SJSA1 (cell line): ENCODE data around the gene S100A1. TPM values are rescaled to one million over a fixed set of nuclear protein-coding genes. Genes with fewer than 3 reads are reported as not detected.

Source experiments
- DNase-seq, 2 experiments: peaks; one replicate each; pipeline ENCODE4 v3.0.0-alpha.2; 2015 to 2020; ENCODE audit warnings: low spot score in 2 of 2, low read depth in 1 of 2
- H3K27ac ChIP-seq: fragments of 250-450 bp; sonication (Bioruptor Pico); 2 replicates; pipeline ENCODE4 v1.5.1; 2020; ENCODE audit warnings: mild to moderate bottlenecking, moderate library complexity
- H3K27me3 ChIP-seq: fragments of 250-450 bp; sonication (Bioruptor Pico); replicated peaks from 2 replicates; pipeline ENCODE4 v1.5.1; 2020; ENCODE audit warnings: mild to moderate bottlenecking, moderate library complexity
- H3K36me3 ChIP-seq: fragments of 250-450 bp; sonication (Bioruptor Pico); 2 replicates; pipeline ENCODE4 v1.5.1; 2020; ENCODE audit warnings: mild to moderate bottlenecking
- H3K4me1 ChIP-seq: fragments of 250-450 bp; sonication (Bioruptor Pico); replicated peaks from 2 replicates; pipeline ENCODE4 v1.6.1; 2021; ENCODE audit warnings: mild to moderate bottlenecking
- H3K4me3 ChIP-seq: fragments of 250-450 bp; sonication (Bioruptor Pico); 2 replicates; pipeline ENCODE4 v1.5.1; 2020; ENCODE audit warnings: mild to moderate bottlenecking
- H3K9me3 ChIP-seq: fragments of 250-450 bp; sonication (Bioruptor Pico); replicated peaks from 2 replicates; pipeline ENCODE4 v1.5.1; 2020; ENCODE audit warnings: mild to moderate bottlenecking
- total RNA-seq: library from RNA; depleted of rRNA; stranded (reverse); fragments of >200 nt; shearing (Covaris generic); gene quantifications from 2 replicates; pipeline ENCODE4 v1.2.3, GENCODE V29; 2014

The S100A1 gene
- total RNA-seq, 1 experiment from 2014 or later = 0.32 TPM

DNA sequence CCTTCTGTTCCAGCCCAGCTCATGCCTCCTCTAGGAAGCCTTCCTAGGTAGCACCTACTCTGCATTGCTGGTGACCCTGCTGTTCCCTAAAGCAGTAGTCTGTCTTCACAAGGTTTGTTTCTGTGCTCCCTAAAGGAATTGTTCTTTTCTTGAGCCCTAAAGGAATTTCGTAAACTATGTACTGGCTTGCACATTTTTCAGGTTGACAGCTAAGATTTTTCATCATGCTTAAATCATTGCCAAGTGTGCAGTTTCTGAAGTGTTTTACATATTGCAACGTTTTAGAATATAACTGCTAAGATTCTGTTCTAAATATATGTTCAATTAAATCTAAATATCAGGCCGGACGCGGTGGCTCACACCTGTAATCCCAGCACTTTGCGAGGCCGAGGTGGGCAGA lies 28.4 kb upstream of the S100A1 start:
- no peak for DNase-seq
- H3K9me3 ChIP-seq = no peaks in the 10 kb centered on the region
- H3K4me1 ChIP-seq = no peaks in the 10 kb centered on the region
- no peak overlapping the region for H3K27ac ChIP-seq
- no peak overlapping the region for H3K4me3 ChIP-seq
- no peaks in the 10 kb centered on the region for H3K36me3 ChIP-seq
- H3K27me3 ChIP-seq = no peaks in the 10 kb centered on the region

DNA sequence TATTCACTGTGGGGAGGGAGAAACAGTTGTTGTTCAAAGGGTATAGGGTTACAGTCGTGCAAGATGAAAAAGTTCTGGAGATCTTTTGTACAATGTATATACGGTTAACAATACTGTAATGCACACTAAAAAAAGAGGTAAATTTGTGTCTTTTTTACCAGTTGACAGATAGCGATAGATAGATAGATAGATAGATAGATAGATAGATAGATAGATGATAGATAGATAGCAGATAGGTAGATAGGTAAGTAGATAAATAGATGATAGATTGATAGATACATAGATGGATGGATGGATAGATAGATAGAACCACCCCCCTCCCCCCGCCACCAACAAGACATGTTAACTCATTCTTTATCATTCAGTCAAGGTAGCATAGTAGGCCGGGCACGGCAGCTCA lies 25.5 kb upstream of the S100A1 start:
- Histone ChIP-seq H3K27ac (no peak overlapping the region), H3K4me3 (no peak overlapping the region), H3K4me1 (no peaks in the 10 kb centered on the region; the same call in none of the 2 replicates), H3K9me3 (no peaks in the 10 kb centered on the region), H3K27me3 (no peaks in the 10 kb centered on the region), H3K36me3 (peaks cover 13% of the 10 kb centered on the region)
- DNase-seq = no peak

DNA sequence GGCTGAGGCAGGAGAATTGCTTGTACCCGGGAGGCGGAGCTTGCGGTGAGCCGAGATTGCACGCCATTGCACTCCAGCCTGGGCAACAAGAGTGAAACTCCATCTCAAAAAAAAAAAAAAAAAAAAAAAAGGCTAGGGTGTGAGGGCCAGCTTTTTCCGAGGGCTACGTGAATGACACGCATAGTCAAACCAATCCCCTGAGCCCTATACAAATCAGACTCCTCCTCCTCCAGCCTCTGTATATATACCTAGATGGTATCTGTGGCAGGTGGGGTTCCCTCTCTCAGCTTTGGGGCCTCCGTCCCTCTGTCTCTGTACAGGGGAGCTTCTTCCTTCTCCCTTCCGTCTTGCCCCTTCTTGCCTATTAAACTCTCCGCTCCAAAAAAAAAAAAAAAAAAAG lies 22.0 kb upstream of the S100A1 start:
- Histone ChIP-seq H3K36me3 (peaks cover 19% of the 10 kb centered on the region), H3K4me3 (no peak overlapping the region), H3K9me3 (no peaks in the 10 kb centered on the region), H3K27me3 (no peaks in the 10 kb centered on the region), H3K4me1 (peaks cover 31% of the 10 kb centered on the region), H3K27ac (no peak overlapping the region)
- no peak for DNase-seq

DNA sequence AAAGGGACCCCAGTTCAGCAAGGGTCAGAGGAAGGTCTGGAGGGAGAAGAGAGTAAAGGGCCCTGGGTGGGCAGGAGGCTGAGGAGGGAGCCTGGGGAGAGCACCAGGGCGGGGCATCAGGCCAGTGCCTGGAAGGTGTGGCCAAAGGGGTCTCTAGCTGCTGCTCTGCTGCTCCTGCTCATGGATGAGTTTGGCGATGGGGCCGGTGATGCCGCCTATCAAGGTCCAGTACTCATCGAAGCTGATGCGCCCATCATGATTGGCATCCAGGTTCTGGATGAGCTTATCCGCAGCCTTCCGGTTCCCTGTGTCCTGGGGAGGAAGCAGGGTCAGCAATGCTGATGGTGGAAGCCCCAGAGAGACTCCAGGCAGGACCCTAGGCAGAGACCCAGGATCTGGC lies 20.9 kb upstream of the S100A1 start:
- Histone ChIP-seq H3K27me3 (no peaks in the 10 kb centered on the region), H3K4me3 (no peak overlapping the region), H3K27ac (no peak overlapping the region), H3K36me3 (peaks cover 19% of the 10 kb centered on the region), H3K9me3 (no peaks in the 10 kb centered on the region), H3K4me1 (peaks cover 41% of the 10 kb centered on the region)
- no peak for DNase-seq

DNA sequence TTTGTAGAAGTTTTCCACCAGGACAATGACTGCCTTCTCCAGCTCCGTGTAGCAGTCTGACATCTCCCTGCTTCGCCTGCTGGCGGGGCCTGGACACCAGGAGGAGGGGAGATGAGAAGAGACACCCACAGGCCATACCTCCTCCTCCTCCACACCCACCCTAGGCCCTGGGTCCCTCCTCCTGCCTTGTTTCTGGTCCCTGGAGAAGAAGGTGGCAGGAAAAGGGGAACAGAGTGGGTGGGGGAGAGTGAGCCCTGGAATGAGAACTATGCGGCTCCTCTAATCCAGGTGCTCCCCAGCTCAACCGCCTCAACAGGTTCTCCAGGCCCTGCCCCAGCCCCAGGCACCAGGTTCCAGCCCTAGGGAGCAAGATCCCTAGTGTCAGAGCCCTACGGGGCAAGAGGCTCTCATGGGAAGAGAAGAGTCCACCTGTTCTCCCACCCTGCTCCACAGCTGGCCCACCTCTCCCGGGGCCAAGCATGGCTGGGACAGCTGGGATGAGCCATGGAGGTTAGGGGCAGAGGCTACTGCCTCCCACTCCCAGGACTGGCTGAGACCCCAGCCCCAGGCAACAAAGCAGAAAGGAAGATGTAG lies 20.0 kb upstream of the S100A1 start:
- H3K27me3 ChIP-seq = no peaks in the 10 kb centered on the region
- peak overlapping the region; percentile 34 for H3K4me3 ChIP-seq
- H3K9me3 ChIP-seq = no peaks in the 10 kb centered on the region

DNA sequence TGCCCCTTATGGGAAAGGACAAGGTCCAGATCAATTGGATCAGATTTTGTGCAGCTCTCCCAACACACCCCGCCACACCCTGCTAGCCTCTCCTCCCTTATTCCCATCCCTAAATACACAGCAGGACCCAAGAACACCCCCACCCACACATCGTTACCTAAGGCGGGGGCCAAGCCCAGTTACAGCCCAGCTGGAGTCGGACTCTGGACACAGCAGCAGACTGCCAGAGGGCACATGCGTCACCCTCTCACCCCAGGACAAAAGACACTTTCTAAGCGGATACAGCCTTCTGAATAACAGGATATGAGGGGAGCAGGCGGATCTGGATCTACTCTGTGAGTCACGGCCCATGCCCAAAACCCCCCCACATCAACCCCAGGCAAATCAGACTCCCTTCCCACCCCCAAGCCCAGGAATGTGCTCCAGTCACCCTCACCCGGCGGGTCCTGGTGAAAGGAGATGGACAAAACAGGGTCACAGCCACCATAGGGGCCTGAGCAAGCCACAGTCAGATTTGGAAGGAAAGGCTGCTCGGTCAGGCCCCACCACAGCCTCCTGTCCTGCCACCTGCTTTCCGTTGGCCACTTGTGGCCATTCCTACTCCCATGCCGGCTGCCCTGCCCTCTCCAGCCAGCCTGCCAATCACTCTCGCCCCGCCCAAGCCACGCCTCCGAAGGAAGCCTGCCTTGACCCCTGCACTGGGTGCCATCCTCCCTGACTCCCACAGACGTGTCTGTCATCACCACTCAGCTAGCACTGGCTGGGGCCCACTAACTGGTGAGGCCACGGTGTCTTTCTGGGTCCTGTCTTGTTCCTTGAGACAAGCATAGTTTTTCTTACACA lies 19.3 kb upstream of the S100A1 start:
- H3K4me1 ChIP-seq = peaks cover 46% of the 10 kb centered on the region
- no peaks in the 10 kb centered on the region for H3K9me3 ChIP-seq
- peak overlapping the region; percentile 34 for H3K4me3 ChIP-seq
- DNase-seq = peak; percentile 90 to 95
- H3K27me3 ChIP-seq = no peaks in the 10 kb centered on the region
- H3K36me3 ChIP-seq = peaks cover 19% of the 10 kb centered on the region
- peak overlapping the region; percentile 77 for H3K27ac ChIP-seq

More for the DNA sequence above, 20.0 kb upstream of the S100A1 start:
- H3K36me3 ChIP-seq = peaks cover 19% of the 10 kb centered on the region
- H3K4me1 ChIP-seq = peaks cover 46% of the 10 kb centered on the region
- H3K27ac ChIP-seq = peak overlapping the region; percentile 77
- DNase-seq = peak in 1 of 2 experiments; percentile 25

DNA sequence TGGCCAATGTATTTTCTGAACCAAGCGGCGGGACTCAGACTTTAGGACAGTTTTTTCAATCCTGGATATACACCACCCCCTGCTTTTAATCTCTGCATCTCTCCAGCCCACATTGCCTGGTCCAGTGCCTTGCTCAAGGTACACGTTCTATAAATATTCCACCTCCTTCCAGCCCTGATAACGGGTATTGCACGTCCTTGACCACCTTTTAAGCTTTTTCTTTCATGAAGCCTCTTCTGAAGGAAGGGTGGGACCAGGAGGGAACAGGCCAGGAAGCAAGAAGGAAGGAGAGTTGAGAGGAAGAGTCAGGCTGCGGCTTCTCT lies 18.7 kb upstream of the S100A1 start:
- no peak for DNase-seq
- Histone ChIP-seq H3K36me3 (peaks cover 19% of the 10 kb centered on the region), H3K9me3 (no peaks in the 10 kb centered on the region), H3K27me3 (no peaks in the 10 kb centered on the region), H3K4me3 (no peak overlapping the region), H3K27ac (peak overlapping the region; percentile 77), H3K4me1 (peaks cover 46% of the 10 kb centered on the region)

DNA sequence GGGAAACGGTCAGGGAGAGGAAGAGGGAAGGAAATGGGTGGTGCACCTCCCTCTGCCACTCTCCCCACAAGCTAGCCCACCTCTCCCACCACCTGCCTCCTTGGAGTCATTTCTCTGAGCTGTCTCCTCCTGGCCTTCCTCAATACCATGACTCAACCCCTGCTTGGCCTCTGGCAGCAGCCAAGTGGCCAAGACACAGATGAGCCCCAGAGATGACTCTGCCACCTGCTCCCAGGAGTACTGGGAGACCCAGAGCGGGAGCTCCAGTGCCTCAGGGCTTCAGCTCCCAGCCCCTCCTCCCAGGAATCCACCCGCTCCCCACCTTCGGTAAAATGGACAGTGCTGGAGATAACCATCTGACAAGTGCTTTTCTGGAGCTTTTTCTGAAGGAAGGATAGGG lies 17.9 kb upstream of the S100A1 start:
- no peaks in the 10 kb centered on the region for H3K9me3 ChIP-seq
- H3K4me3 ChIP-seq = no peak overlapping the region
- H3K4me1 ChIP-seq = peaks cover 46% of the 10 kb centered on the region
- peaks cover 19% of the 10 kb centered on the region for H3K36me3 ChIP-seq
- no peak overlapping the region for H3K27ac ChIP-seq
- H3K27me3 ChIP-seq = no peaks in the 10 kb centered on the region
- no peak for DNase-seq

DNA sequence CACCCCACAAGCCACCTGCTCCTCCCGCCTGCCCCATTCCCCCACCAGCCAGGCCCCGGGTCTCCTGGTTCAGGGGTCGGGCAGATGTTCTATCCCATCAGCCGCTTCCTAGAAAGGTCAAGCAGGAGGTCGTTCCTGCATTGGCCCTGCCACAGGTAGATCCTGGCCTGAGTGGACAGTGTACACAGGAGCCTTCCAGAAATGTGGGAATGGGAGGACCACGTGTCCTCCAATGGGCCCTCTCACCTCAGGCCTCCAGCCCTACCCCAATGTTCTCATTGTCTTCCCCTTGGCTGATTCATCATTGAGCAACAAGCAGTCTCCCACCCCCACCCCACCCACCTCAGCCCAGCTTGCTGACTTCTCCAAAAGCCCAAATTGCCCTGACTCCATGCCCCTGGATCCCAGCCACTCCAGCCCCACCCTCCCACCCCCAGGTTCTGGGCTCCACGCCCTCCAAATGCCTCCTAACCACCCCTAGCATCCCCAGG lies 17.4 kb upstream of the S100A1 start:
- no peaks in the 10 kb centered on the region for H3K27me3 ChIP-seq

DNA sequence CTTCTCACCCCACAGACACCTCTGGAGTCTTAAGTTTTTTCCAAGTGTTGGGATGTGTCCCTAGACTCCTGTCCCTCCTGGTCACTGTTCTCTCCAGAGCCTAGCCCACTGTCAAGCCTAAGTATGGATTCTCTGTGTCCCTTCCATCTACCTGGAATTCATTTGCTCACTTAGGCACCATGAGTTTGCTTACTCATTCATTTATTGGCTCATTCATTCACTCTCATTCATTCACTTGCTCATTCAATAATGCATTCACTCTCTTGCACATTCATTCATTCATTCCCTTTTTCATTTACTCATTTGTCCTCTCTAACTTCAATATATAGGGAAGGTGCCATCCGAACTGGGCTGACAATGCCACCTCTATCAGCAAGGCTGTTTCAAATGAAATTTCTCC lies 16.9 kb upstream of the S100A1 start:
- H3K4me3 ChIP-seq = no peak overlapping the region
- H3K27me3 ChIP-seq = no peaks in the 10 kb centered on the region
- H3K9me3 ChIP-seq = no peaks in the 10 kb centered on the region
- peaks cover 46% of the 10 kb centered on the region for H3K4me1 ChIP-seq
- H3K36me3 ChIP-seq = peaks cover 18% of the 10 kb centered on the region
- no peak overlapping the region for H3K27ac ChIP-seq
- no peak for DNase-seq

More for the DNA sequence above, 17.4 kb upstream of the S100A1 start:
- Histone ChIP-seq H3K36me3 (peaks cover 19% of the 10 kb centered on the region), H3K4me3 (no peak overlapping the region), H3K9me3 (no peaks in the 10 kb centered on the region), H3K4me1 (peaks cover 46% of the 10 kb centered on the region), H3K27ac (no peak overlapping the region)
- no peak for DNase-seq

DNA sequence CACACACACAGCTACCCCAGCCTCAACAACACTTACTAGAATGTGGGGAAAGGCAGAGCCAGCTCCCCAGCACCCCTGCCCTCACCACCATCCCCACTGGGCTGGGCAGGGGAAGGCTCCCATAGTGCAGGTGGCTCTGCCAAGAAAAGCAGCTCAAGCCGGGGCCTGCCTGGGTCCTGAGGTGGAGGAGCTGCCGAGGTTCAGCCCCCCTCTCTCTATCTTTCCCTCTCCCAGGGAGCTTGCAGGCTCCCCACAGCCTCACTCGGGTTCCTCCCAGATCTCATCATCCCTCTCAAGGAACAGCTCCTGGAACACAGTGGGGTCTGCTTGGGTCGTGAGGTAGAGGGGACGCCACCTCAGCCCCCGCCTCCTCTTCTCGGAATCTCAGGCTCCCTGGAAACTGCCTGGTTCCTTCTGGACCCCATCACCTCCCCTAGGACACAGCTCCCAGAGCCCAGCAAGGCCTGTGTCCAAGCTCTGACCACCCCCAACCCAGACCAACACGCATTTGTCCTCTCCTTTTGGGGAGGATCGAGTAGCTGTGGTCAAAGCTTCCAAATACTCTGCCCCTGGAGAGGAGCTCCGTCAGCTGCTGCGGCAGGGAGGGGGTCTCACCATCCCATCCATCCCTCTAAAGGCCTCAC lies 16.0 kb upstream of the S100A1 start:
- no peak overlapping the region for H3K27ac ChIP-seq
- H3K4me1 ChIP-seq = peaks cover 46% of the 10 kb centered on the region
- no peak for DNase-seq
- H3K36me3 ChIP-seq = peaks cover 11% of the 10 kb centered on the region
- H3K27me3 ChIP-seq = no peaks in the 10 kb centered on the region
- no peaks in the 10 kb centered on the region for H3K9me3 ChIP-seq
- peak overlapping the region; percentile 41 for H3K4me3 ChIP-seq

DNA sequence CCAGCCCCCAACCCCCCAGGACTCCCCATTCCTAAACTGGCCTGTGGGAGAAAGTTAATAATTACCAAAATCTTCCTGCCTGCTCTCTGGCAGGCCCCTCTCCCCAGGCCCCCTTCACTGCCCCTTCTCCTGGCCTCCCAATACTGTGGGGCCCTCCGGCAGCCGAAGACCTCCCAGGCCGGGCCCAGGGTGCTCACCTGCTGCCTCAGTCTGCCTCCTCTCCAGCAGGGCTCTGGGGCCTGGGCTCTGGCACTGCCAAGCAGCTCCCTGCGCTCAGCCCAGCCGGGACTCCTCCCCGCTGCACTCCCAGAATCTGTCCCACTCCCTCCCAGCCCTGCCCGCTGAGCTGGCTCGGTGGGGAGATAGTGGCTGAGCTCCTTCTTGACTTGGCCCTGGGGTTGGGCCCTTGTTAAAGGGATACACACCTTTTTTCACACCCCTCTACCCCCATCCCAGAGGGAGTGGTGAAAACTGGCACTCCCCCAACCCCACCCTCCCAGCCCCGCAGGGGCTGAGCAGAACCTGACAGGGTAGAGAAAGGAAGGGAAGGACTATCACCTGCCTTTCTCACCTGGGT lies 15.4 kb upstream of the S100A1 start, which contains the start of gene S100A16:
Gene S100A16 (minus strand): TSS at position 383 of the 577 bp plus-strand sequence. CDS start 4,986 bp downstream, outside the sequence.
- Histone ChIP-seq H3K27ac (no peak within 1 kb of the TSS), H3K27me3 (no peaks in the 10 kb centered on the region), H3K9me3 (no peaks in the 10 kb centered on the region), H3K4me3 (peak within 1 kb of the TSS; percentile 41), H3K36me3 (peaks cover 6% of the 10 kb centered on the region), H3K4me1 (peaks cover 52% of the 10 kb centered on the region)
- DNase-seq = no peak

DNA sequence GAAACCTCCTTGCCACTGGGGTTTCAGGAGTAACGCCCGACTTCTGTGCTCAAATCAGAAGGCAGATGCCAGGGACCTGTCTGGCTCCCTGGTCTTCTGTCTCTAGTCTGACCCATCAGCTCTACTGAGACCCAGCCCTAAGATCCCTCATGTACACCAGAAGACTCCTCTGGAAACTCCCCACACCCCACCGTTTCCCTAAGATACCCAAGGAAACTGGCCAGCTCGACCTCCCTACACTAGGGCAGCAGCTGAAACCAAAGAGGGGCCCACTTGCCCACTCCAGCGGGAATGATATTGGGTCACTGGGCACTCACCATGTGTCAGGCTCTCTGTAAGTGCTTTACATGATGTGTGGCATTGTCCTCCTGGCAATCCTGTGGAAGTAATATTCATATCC lies 14.8 kb upstream of the S100A1 start:
- Histone ChIP-seq H3K36me3 (peaks cover 7% of the 10 kb centered on the region), H3K27me3 (no peaks in the 10 kb centered on the region), H3K27ac (no peak overlapping the region), H3K9me3 (no peaks in the 10 kb centered on the region), H3K4me3 (no peak overlapping the region), H3K4me1 (peaks cover 47% of the 10 kb centered on the region)
- DNase-seq = no peak
